Neutrophil (primary cell): ENCODE measurements around the gene IPPK.

Source experiments
- H3K27ac ChIP-seq: fragments of 200-600 bp; sonication (generic); 2 replicates; pipeline ENCODE4 v1.5.1; 2016; ENCODE audit warnings: mild to moderate bottlenecking, moderate library complexity
- H3K27me3 ChIP-seq: fragments of 200-600 bp; sonication (generic); 2 replicates; pipeline ENCODE4 v1.6.0; 2016; ENCODE audit warnings: mild to moderate bottlenecking
- H3K36me3 ChIP-seq: fragments of 200-600 bp; sonication (generic); 2 replicates; pipeline ENCODE4 v1.5.1; 2017
- H3K4me1 ChIP-seq, 2 experiments: fragments of 200-600 bp in 1 of 2; sonication (generic) in 1 of 2; 1 replicate in 1 of 2; 2 replicates in 1 of 2; pipeline versions ENCODE4 v1.5.1 to v1.6.1; 2013 to 2016; ENCODE audit warnings: low read depth in 1 of 2, low read length in 1 of 2, mild to moderate bottlenecking in 1 of 2, moderate library complexity in 1 of 2; ENCODE audit not compliant: control insufficient read depth in 1 of 2, insufficient read depth in 1 of 2
- H3K4me3 ChIP-seq, 2 experiments: fragments of 200-600 bp in 1 of 2; sonication (generic) in 1 of 2; 1 replicate in 1 of 2; 2 replicates in 1 of 2; pipeline ENCODE4 v1.5.1; 2013 to 2016; ENCODE audit warnings: low read depth in 1 of 2, low read length in 1 of 2, mild to moderate bottlenecking in 1 of 2, moderate library complexity in 1 of 2
- H3K9me3 ChIP-seq: fragments of 200-600 bp; sonication (generic); 2 replicates; pipeline ENCODE4 v1.5.1; 2016
- TF ChIP-seq, protein P1 (sequence below): fragments of 200-600 bp; sonication (generic); IDR thresholded peaks from 2 replicates; pipeline ENCODE4 v1.5.1; 2016; ENCODE audit warnings: antibody characterized with exemption

IPPK gene

DNA sequence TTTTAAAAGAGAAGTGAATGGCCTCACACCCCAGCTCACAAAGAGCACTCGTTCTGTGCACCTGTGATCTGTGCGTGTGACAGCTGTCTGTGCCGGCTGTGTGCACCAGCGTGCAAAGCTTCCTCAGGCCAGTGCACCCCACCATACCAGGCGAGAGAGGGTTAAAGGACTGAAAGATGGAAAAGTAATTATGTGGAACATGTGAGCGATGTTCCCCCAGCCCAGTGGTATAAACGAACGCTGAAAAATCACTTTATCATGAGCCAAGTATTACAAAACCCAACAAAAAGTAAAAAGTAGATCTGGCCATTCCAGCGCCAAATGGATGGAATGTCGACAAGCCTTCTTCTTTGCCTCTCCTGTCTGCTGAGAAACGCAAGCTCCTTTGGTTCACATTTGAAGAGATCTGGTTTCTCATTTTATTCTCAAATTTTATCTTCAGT lies 53.7 kb downstream of the IPPK start:
- TF ChIP-seq, protein P1, sequence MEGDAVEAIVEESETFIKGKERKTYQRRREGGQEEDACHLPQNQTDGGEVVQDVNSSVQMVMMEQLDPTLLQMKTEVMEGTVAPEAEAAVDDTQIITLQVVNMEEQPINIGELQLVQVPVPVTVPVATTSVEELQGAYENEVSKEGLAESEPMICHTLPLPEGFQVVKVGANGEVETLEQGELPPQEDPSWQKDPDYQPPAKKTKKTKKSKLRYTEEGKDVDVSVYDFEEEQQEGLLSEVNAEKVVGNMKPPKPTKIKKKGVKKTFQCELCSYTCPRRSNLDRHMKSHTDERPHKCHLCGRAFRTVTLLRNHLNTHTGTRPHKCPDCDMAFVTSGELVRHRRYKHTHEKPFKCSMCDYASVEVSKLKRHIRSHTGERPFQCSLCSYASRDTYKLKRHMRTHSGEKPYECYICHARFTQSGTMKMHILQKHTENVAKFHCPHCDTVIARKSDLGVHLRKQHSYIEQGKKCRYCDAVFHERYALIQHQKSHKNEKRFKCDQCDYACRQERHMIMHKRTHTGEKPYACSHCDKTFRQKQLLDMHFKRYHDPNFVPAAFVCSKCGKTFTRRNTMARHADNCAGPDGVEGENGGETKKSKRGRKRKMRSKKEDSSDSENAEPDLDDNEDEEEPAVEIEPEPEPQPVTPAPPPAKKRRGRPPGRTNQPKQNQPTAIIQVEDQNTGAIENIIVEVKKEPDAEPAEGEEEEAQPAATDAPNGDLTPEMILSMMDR, result no peak
- no peaks in the 10 kb centered on the region for H3K9me3 ChIP-seq
- H3K4me1 ChIP-seq, result no peaks in the 10 kb centered on the region
- H3K27me3 ChIP-seq, result no peaks in the 10 kb centered on the region
- H3K4me3 ChIP-seq, result no peak overlapping the region
- no peak overlapping the region for H3K27ac ChIP-seq
- H3K36me3 ChIP-seq, result peaks cover 96% of the 10 kb centered on the region

DNA sequence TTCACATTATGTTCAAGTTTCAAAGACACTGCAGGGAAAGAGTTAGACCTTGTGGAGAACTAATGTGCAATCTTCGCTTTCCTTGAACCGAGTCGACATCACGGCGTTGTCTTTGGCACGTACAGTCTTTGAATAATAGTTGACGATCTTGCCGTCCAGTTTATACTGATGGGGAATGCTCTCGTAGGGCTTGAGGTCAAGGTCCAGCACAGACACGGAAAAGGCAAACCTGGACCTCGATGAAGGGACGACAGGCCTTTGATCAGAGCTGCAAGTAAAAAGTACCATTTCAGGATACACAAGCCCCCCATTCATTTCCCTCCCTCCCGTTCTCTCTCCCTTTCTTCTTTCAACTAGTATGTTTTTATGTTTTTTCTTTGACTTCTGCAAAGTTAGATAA lies 54.1 kb downstream of the IPPK start:
- no peak overlapping the region for H3K27ac ChIP-seq
- no peaks in the 10 kb centered on the region for H3K4me1 ChIP-seq
- TF ChIP-seq, protein P1, result no peak
- no peaks in the 10 kb centered on the region for H3K9me3 ChIP-seq
- H3K4me3 ChIP-seq, result no peak overlapping the region
- H3K27me3 ChIP-seq, result no peaks in the 10 kb centered on the region
- peaks cover 100% of the 10 kb centered on the region for H3K36me3 ChIP-seq

GRCh38 chr9:92614763-92615461 lies 55.0 kb downstream of the IPPK start:
- Histone ChIP-seq H3K9me3 (no peaks in the 10 kb centered on the region), H3K4me1 (no peaks in the 10 kb centered on the region), H3K27me3 (no peaks in the 10 kb centered on the region), H3K36me3 (peaks cover 95% of the 10 kb centered on the region), H3K27ac (no peak overlapping the region), H3K4me3 (no peak overlapping the region)
- TF ChIP-seq, protein P1, result no peak

- Histone ChIP-seq H3K27me3 (no peaks in the 10 kb centered on the region), H3K27ac (no peak overlapping the region), H3K9me3 (no peaks in the 10 kb centered on the region), H3K4me1 (no peaks in the 10 kb centered on the region), H3K36me3 (peaks cover 87% of the 10 kb centered on the region), H3K4me3 (no peak overlapping the region)
- TF ChIP-seq, protein P1, result no peak
Measured at GRCh38 chr9:92614123-92614510, 55.8 kb downstream of the IPPK start.

GRCh38 chr9:92613268-92614122 lies 56.4 kb downstream of the IPPK start:
- H3K27ac ChIP-seq, result no peak overlapping the region
- no peaks in the 10 kb centered on the region for H3K9me3 ChIP-seq
- H3K4me1 ChIP-seq, result no peaks in the 10 kb centered on the region
- TF ChIP-seq, protein P1, result no peak
- H3K27me3 ChIP-seq, result no peaks in the 10 kb centered on the region
- no peak overlapping the region for H3K4me3 ChIP-seq
- peaks cover 80% of the 10 kb centered on the region for H3K36me3 ChIP-seq
